ENCODE data around the gene PLCH1.
"Not testable (repeated sequence)": the region's sequence is repeated elsewhere in the genome, so short reads cannot be mapped to it uniquely, and the experiment has no call there.

The PLCH1 gene

DNA sequence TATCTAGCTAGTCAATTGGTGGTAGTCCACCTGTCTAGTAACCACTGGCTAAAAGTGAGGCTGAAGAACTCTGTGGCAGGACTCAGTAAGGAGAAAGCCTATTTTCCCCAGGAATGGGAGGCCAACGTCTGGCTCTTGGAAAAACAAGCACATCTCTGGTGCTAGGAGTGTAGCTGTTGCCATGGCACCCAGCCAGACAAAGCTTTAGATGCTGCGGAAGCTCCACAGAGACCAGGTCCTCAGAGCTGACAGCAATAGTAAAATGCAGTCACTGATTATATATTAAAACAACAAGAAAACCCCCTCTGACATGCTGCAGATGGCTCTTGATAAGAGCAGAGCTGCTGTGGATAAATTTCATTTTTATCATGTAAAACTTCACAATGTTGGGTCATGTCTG is 326.5 kb downstream of the PLCH1 start:
- DNase-seq (ENCODE audit: low spot score) = no peak

DNA sequence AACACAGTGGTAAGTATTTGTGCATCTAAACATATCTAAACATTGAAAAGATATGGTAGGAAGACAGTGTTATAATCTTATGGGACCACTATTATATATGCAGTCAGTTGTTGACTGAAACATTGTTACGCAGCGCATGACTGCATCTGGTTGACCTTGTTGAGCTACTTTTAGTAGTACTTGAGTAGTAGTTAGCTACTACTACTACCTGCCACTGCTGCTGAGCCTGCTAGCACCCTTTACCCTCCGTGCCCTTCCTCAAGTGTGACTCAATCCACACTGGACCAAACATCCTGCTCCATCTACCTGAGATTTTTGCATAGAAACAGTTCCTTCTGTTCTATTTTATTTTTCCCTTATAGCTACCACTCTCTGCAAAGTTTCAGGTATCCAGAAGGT is 327.8 kb downstream of the PLCH1 start:
- DNase-seq (ENCODE audit: low spot score) = no peak

DNA sequence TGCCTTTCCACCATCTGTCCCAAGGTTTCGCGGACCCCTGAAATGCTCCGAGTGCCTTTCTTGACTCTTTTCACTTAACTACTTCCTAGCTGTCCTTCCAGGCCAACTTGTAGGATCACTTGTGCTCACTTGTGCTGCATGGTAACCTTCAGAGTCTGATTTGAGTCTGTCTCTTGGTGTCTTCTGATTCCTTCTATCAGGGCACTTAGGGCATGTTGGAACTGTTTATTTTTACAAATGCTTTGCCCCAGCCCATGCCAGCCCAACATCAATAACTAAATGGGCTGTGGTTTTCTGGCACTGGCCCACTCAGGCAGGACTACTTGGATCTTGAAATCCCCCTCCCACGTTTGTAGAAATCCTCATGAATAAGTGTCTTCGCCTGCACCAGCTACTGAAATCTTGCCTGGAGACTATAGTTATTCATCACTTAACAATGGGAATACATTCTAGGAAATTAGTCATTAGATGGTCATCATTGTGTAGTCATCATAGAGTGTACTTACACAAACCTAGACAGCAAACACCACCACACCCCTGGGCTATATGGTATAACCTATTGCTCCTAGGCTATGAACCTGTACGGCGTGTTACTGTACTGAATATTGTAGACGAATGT is 328.3 kb downstream of the PLCH1 start:
- no peak for DNase-seq (ENCODE audit: low spot score)

DNA sequence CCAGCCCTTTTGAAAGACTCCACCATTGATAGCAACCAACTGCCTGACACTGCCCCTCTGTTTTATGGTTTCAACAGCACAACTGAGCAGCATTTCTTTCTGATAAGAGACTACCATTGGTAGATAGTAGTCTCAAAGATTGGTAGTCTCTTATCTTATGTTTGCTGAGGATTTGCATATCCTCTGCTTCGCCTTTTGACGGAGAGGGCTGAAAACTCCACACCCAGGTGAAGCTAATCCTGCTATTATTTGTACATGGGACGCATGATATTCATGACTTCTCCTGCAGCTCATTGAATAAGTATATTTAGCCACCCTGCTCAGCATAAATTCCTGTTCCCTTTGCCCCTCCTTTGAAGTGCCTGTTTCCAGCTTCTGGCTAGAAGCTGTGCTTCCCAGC is 332.0 kb downstream of the PLCH1 start:
- DNase-seq (ENCODE audit: low spot score) = no peak

DNA sequence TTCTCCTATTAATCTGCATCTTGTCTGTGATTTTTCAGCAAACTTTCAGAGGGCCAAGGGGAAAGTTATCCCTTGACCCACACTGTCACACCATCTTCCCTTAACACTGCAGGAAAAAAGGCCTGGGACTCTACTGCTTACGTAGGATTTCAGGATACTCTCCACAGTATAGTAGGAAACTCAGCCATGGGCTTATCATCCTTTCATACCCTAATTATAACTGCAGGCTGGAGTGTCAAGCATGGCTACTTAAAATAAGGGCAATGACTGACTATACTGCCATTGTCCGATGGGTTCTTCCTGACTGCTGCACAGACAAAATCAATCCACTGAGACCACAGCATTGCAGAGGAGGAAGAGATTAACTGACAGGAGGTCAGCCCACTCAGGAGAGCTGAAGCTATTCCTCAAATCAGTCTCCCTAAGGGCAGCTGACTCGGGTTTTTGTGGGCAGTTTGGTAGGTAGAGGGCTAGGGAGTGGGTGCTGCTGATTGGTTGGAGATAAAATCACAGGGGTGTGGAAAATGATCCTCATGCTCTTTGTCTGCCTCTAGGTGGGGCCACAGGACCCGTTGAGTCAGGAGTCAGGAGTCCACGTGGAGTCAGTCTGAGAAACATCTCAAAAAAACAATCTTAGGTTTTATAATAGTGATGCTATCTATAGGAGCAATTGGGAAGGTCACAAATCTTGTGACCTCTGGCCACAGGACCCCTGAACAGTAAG is 333.2 kb downstream of the PLCH1 start:
- DNase-seq (ENCODE audit: low spot score) = no peak

DNA sequence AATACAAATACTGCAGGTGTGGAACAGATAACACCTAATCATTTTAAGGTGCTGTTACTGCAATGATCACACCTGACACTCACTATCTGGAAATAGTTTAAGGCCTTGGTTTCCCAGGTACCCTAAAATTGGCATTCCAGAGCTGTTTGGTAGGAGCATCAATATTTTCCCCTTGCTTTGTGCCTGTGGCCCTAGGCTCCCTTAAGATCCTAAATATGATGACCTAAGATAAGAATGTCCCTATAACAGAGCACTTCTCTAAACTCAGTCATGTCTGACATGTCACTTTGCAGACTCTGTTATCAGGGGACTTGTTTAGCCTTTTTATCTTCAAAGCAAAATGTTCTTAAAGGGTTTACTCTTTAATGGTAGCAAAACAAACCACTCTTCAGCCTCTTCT is 335.5 kb downstream of the PLCH1 start:
- no peak for DNase-seq (ENCODE audit: low spot score)

DNA sequence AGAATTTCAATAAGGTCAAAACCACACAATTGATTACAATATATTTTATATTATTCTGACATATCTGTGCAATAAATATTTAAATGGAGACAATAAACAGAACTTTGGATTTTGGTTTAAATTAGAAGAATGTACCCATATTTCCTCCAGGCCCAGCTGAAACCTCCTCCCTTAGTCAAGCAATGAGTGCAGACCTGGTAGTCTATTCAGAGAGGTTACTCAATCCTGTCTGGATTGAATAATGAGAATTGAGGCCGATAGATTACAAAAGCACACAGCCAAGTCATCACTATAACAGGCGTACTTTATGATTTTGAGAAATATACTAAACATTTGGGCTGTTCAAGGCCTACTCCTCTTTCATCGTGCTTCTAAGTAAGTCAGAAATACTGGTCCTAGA is 336.9 kb downstream of the PLCH1 start:
- no peak for DNase-seq (ENCODE audit: low spot score)

DNA sequence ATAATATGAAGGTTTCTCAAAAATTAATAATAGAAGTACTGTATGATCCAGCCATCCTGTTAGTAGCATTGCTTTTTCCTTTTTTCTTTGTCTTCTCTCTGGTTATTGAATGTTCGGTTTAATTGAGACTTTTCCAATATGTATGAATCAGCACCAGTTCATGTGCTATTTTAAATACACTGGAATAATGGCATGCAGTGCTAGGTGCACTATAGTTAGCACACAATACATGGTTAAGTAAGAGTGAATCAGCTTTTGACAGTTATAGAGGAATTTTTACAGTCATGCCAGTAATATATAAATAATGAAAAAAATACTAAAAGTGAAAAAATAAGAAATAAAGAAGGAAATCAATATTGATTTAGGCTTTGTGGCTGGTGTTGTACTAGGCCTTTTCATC is 337.5 kb downstream of the PLCH1 start:
- DNase-seq (ENCODE audit: low spot score) = no peak

DNA sequence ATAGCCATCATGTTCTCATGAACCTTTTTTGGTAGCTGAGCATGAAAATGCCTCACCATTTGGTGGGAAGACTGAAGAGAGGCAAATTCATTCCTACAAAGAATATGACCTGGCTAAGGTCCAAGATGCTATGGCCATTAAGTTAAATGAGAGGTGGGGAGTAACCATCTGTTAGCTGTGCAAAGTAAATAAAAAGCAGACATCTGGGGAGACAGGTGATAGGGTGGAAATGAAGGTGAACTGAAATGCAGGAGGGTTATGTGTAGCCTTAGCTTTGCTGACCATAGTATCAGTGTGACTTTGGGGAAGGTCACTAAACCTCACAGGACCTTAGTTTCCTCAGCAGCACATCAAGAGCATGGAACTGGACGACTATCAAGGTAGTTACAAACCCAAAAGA is 340.4 kb downstream of the PLCH1 start:
- no peak for DNase-seq (ENCODE audit: low spot score)

DNA sequence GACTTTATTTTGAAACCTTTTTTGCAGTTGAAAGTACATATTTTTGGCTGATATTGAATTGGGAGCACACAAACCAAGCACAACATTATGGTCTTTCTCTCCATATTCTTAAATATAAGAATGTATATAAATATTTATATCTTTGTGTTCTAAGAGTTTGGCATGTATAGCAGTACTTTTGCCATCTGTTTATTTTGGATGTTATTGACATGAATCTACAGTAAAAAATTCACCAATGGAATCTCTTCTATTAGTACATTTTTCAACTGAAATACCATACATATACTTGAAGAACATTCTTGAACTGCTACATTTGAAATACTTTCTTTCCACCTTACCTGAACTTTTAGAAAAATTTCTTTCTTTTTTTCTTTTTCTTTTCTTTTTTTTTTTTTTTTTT is 342.2 kb downstream of the PLCH1 start:
- DNase-seq (ENCODE audit: low spot score) = no peak

DNA sequence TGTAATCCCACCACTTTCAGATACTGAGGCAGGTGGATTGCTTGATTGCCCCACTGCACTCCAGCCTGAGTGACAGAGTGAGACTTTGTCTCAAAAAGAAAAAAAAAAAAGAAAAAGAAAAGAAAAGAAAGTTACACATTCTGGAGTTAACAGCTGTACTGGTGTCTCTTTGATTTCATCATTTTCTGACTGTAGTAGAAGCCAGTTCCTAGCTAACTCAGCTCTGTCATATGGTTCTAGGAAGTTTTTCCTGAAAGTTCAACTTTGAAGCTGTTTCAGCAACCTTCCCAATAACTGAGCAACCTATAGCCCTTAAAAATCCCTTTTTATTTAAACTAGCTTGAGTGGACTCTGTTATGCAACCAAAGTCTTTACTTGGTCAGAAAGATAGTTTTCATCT is 346.8 kb downstream of the PLCH1 start:
- DNase-seq (ENCODE audit: low spot score) = no peak

DNA sequence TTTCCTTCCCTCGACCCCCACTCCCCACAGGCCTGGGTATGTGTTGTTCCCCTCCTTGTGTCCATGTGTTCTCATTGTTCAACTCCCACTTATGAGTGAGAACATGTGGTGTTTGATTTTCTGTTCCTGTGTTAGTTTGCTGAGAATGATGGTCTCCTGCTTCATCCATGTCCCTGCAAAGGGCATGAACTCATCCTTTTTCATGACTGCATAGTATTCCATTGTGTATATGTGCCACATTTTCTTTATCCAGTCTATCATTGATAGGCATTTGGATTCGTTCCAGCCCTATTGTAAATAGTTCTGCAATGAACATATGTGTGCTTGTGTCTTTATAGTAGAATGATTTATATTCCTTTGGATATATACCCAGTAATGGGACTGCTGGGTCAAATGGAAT is 350.0 kb downstream of the PLCH1 start:
- not testable (repeated sequence) for DNase-seq (ENCODE audit: low spot score)

DNA sequence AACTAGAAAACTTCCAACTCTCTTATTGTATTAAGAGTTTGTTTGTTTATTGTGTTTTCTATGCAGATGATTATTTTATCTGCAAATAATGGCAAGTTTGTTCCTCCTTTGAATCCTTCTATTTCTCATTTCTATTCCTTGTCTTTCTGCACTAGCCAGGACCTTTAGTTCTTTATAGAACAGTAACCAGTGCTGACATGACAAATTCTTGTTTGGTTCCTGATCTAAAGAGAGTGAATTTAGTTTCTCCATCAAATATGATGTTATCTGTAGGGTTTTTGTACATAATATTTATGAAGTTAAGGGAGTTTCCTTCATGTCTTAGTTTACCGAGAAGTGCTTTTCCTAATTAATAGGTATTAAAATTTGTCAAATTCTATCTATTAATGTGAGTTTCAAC is 350.6 kb downstream of the PLCH1 start:
- no peak for DNase-seq (ENCODE audit: low spot score)

DNA sequence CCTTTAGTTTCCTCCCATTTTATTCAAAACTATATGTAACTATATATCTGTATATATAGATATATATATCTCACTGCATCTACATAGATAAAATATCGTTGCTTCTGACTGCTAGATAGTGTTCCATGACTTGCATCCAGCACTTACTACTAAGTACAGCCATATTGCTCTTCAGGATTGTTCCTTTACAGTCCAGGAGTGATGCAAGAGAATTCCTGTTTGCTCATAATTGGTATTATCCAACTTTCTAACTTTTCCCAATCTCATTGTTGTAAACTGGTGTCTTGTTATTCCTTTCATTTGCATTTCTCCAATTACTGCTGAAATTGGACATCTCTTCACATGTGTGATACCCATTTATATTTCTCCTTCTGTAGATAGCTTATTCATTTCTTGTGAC is 351.6 kb downstream of the PLCH1 start:
- no peak for DNase-seq (ENCODE audit: low spot score)

DNA sequence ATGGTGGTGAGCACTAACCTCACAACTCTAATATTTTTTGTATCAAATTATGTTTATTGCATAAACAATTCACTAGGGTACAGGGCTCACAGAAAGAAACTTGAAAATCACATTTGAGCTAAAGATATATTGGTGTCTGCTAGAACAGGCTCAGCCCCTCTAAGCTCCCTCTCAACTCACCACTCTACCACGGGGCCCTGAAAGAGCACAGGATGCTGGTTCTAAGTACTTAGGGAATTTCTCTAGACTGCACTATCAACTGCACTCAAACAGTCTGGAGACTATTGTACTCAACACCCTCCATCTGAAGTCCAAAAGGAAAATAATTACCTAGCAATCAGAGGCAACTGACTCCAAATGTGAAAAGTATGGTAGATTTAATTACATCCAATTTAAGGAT is 352.7 kb downstream of the PLCH1 start:
- no peak for DNase-seq (ENCODE audit: low spot score)

DNA sequence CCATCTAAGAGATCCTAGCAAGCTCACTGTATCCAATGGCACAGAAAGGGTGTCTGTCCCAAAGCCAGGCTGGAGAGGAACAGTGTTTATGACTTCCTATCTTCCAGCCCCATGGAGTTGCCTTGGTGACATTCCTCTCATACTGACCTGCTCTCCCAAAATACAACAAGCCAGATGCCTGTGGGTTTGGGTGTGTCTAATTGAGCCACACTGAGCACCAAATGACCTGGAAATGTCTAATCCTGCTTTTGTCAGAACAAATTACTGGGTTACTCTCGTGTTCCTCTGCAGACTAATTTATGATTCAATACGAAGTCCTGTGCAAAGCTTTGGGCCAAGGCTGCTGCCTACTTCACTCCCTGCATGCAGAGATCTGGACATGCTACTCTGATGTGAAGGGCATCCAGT is 353.3 kb downstream of the PLCH1 start:
- DNase-seq (ENCODE audit: low spot score) = no peak

DNA sequence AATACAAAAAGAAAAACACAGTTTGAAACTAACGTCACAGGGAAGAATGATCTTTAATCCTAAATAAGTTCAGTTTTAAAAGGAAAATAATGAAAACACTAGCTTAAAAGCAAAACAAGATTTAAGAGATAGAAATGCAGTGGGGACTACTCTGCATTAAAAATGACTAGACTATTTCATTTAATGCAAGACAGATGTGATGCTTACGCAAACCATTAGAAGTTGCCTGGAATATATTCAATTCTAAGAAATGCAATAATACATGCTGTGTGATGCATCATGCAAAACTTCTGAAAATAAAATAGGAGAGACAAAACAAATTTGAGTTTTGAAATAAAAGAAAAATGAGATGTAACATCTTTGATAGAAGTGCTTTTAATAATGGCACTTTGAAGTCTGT is 353.8 kb downstream of the PLCH1 start:
- no peak for DNase-seq (ENCODE audit: low spot score)

DNA sequence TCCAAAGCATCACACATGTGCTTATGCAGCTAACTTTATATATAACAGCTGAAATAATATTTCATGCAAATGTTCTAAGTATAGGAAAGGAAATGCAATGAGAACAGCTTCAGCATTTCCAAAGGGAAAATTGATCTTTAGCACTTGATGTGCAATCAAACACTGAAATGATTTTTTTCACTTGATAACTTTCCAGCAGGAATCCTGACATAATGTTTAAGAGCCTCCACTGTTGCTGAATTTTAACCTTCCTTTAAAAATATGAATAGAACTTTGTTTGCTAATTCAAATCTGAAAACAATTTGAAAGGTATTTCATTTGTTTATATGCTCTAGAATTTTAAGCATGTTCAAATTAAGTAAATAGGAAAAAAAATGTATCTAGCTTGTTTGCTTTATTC is 354.5 kb downstream of the PLCH1 start:
- DNase-seq (ENCODE audit: low spot score) = no peak

DNA sequence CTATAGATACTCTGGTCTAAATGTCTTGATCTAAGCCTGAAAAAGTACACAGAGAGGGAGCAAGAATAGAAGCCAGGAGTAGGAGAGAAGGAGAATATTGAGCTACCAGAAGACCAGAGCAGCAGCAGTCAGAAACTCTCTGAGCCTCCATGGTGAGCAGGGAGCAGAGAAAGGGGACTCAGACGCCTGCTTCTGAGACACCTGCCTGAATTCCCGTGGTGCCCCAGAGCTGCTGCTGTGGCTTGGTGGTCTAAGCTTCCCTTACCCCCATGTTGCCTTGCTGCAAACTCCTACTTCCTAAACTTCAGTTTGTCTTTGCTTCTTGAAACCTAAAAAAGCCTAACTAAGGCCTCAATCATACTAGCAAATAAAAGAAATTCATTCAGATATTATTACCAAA is 356.5 kb downstream of the PLCH1 start:
- no peak for DNase-seq (ENCODE audit: low spot score)

DNA sequence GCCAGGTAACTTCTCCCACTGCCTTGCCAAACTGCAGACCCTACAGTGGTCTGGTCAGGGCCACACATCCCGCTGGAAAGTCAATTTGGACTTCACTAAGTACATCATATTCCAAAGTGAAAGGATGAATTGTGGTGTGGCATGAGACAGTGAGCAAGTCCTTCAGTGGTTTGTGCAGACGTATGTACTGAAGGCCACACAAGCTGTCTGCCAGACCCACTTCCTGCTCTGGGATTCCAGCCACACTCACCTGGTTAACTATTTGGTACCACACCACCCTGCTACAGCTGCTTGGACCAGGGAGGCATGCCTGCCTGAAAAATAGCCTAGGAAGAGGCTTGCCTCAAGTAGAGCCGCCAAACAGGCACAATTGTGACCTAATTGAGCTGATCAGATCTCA is 357.3 kb downstream of the PLCH1 start:
- DNase-seq (ENCODE audit: low spot score) = no peak

DNA sequence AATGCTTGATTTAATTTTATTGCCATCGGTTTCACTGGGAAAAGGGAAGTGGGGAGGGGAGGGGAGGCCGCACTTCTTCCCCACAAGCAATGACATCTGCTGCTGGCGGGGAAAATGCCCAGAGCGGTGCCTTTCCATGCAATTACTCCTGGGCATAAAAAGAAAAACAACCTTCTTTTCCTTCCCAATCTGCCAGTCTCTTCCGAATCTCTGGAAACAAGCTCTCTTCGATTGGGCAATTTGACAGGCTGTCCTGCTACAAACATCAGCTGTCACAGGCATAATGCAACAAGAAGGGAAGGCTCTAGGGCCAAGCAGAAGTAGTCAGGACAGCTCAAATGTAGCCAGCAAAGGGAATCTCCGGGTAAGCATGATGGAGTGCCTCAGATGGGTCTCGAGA is 358.0 kb downstream of the PLCH1 start:
- no peak for DNase-seq (ENCODE audit: low spot score)

DNA sequence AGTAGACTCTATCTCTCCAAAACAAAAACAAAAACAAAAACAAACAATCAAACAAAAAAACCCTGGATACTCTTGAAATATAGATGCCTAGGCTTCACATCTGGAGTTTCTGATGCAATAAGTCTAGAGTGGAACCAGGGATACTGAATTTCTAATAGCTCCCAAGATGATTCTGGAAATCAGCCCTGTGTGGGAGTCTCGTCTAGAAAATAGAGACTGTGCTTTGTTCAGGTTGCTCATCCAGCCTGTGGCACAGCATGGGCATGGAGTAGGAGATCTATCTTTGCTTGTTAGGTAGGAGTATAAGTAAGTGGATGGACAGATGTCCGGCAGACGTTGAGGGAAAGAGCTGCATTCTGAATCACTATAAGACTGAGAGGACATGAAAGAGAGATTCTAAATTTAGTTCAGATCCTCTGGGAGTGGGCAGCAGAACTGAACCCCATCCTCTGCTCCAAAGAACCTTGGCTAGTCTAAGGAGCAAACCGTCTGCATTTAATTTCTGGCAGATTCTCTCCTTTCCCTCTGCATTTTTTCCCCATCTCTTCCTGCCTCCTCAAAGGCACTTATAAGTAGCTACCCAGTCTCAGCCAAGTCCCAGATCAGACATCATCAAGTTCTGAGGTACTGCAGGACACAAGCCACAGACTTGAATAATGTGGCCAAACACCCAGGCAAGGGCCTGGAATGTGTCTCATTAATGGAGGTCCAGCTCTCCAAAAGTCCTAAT is 358.8 kb downstream of the PLCH1 start:
- no peak for DNase-seq (ENCODE audit: low spot score)

DNA sequence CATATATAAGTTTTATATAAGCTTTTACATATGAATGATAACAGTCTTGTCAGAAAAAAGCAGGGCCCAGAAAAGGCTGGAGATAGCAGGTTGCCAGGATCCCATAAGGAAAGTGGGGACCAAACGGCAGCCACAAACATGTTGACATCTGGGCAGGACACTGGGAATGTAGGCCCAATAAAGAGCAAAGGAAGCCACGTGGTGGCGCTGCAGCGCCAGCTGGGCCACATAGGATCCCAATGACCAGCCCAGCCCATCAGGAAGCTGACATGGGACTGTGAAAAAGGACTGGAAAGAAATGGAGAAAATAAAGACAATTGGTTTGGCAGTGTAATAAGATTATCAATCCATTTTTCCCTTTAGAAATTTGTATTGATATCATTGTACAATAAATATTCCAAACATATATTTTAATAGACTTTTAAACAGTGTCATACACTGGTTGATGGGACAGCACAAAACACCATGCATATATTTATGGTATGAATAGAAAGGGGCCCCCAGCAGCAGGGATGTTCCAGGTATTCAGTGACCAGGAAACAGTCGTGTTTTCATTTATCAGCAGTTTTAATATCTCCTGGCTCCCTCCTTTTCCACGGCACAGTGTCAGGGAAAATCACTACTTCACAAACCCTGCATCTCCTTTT is 362.4 kb downstream of the PLCH1 start:
- DNase-seq (ENCODE audit: low spot score) = peak; percentile 67
